HG03139 (cell line): ENCODE results near the gene FBP1.

Source experiments
- ATAC-seq: cut with Tn5 transposase; IDR thresholded peaks from one replicate; pipeline ENCODE4 v1.9.1; 2021; ENCODE audit not compliant: unreplicated experiment

Gene FBP1

GRCh38 chr9:94656200-94656599 is 16.9 kb upstream of the FBP1 start:
- ATAC-seq = peak; percentile 97

GRCh38 chr9:94655739-94656138 is 16.4 kb upstream of the FBP1 start:
- ATAC-seq = no peak

- ATAC-seq = no peak
Measured at GRCh38 chr9:94654165-94654894, 15.0 kb upstream of the FBP1 start.

GRCh38 chr9:94650949-94651348 is 11.6 kb upstream of the FBP1 start:
- no peak for ATAC-seq

- no peak for ATAC-seq
Measured at GRCh38 chr9:94649100-94649819, 9.9 kb upstream of the FBP1 start.

GRCh38 chr9:94648185-94648584 is 8.9 kb upstream of the FBP1 start:
- no peak for ATAC-seq

GRCh38 chr9:94645901-94646300 is 6.6 kb upstream of the FBP1 start:
- no peak for ATAC-seq

GRCh38 chr9:94644543-94644942 is 5.2 kb upstream of the FBP1 start:
- no peak for ATAC-seq

- no peak for ATAC-seq
Measured at GRCh38 chr9:94643741-94644140, 4.4 kb upstream of the FBP1 start.

GRCh38 chr9:94643176-94643575 is 3.9 kb upstream of the FBP1 start:
- ATAC-seq = no peak

- ATAC-seq = no peak
Measured at GRCh38 chr9:94642501-94642900, 3.2 kb upstream of the FBP1 start.

GRCh38 chr9:94639999-94640376 is 670 bp upstream of the FBP1 start:
- ATAC-seq = no peak

- ATAC-seq = no peak
Measured at GRCh38 chr9:94638335-94639060, 820 bp downstream of the FBP1 start.

GRCh38 chr9:94632737-94633136 is 6.6 kb downstream of the FBP1 start:
- ATAC-seq = no peak

- no peak for ATAC-seq
Measured at GRCh38 chr9:94631599-94631998, 7.7 kb downstream of the FBP1 start.

GRCh38 chr9:94630833-94631232 is 8.5 kb downstream of the FBP1 start:
- ATAC-seq = no peak

GRCh38 chr9:94630281-94630680 is 9.0 kb downstream of the FBP1 start:
- ATAC-seq = no peak

GRCh38 chr9:94627287-94627686 is 12.0 kb downstream of the FBP1 start:
- ATAC-seq = no peak

GRCh38 chr9:94625835-94626234 is 13.5 kb downstream of the FBP1 start:
- no peak for ATAC-seq

- no peak for ATAC-seq
Measured at GRCh38 chr9:94624629-94625028, 14.7 kb downstream of the FBP1 start.

- no peak for ATAC-seq
Measured at GRCh38 chr9:94623253-94623652, 16.1 kb downstream of the FBP1 start.
